IgD-negative memory B cell (primary cell): ENCODE measurements around the gene CRYZL1. TPM values are rescaled to one million over a fixed set of nuclear protein-coding genes. Genes with fewer than 3 reads are reported as not detected.
A peak's percentile ranks its signal among the peaks of the same experiment; 100 is the strongest.

Experiments used
- H3K27ac Mint-ChIP-seq, 3 donors: one replicate each; pipeline ENCODE4 v1.8.0; 2020 to 2022; ENCODE audit warnings: mild to moderate bottlenecking in 3 of 3, mixed read lengths in 3 of 3, moderate library complexity in 1 of 3
- H3K27me3 Mint-ChIP-seq: one replicate; pipeline ENCODE4 v1.8.0; 2021; ENCODE audit warnings: mixed read lengths
- H3K36me3 Mint-ChIP-seq: one replicate; pipeline ENCODE4 v1.8.0; 2020; ENCODE audit warnings: mild to moderate bottlenecking, mixed read lengths
- H3K4me1 Mint-ChIP-seq, 3 donors: one replicate each; pipeline ENCODE4 v1.8.0; 2020 to 2022; ENCODE audit warnings: mixed read lengths in 3 of 3, mild to moderate bottlenecking in 1 of 3
- H3K4me3 Mint-ChIP-seq, 4 donors: one replicate each; pipeline ENCODE4 v1.8.0; 2020 to 2022; ENCODE audit warnings: mild to moderate bottlenecking in 4 of 4, mixed read lengths in 4 of 4, moderate library complexity in 3 of 4
- H3K9me3 Mint-ChIP-seq, 3 donors: one replicate each; pipeline ENCODE4 v1.8.0; 2020 to 2021; ENCODE audit warnings: mixed read lengths in 3 of 3, mild to moderate bottlenecking in 1 of 3
- polyA plus RNA-seq: library from polyadenylated mRNA; unstranded; fragments of 300-500 nt; fragmentation: Illumina TruSeq; gene quantifications from one replicate; pipeline ENCODE4 v1.2.3, GENCODE V29; 2021

CRYZL1 gene
- polyA plus RNA-seq, 1 donor from 2014 or later, result 30.2 TPM

DNA sequence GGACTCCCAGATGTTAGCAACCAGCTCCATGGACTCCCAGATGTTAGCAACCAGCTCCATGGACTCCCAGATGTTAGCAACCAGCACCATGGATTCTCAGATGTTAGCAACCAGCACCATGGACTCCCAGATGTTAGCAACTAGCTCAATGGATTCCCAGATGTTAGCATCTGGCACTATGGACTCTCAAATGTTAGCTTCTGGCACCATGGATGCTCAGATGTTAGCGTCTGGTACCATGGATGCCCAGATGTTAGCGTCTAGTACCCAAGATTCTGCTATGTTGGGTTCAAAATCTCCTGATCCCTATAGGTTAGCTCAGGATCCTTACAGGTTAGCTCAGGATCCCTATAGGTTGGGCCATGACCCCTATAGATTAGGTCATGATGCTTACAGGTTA, 89.9 kb downstream of the CRYZL1 start:
- Mint-ChIP-seq H3K36me3 (peaks cover 14% of the 10 kb centered on the region), H3K4me3 (no peak overlapping the region), H3K27me3 (no peaks in the 10 kb centered on the region), H3K9me3 (peaks cover 0 to 2% (median 0%) of the 10 kb centered on the region in 3 donors), H3K27ac (peak overlapping the region in 1 of 3 donors; percentile 34), H3K4me1 (peaks cover 10 to 20% (median 11%) of the 10 kb centered on the region in 3 donors)

DNA sequence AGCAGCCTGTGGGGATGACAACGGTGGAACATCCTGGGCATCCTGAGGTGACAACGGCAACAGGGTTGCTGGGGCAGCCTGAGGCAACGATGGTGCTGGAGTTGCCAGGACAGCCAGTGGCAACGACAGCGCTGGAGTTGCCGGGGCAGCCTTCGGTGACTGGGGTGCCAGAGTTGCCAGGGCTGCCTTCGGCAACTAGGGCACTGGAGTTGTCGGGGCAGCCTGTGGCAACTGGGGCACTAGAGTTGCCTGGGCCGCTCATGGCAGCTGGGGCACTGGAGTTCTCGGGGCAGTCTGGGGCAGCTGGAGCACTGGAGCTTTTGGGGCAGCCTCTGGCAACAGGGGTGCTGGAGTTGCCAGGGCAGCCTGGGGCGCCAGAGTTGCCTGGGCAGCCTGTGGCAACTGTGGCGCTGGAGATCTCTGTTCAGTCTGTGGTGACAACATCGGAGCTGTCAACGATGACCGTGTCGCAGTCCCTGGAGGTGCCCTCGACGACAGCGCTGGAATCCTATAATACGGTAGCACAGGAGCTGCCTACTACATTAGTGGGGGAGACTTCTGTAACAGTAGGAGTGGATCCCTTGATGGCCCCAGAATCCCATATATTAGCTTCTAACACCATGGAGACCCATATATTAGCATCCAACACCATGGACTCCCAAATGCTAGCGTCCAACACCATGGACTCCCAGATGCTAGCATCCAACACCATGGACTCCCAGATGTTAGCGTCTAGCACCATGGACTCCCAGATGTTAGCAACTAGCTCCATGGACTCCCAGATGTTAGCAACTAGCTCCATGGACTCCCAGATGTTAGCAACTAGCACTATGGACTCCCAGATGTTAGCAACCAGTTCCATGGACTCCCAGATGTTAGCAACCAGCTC, 90.5 kb downstream of the CRYZL1 start:
- Mint-ChIP-seq H3K4me1 (peaks cover 8 to 17% (median 10%) of the 10 kb centered on the region in 3 donors), H3K27me3 (no peaks in the 10 kb centered on the region), H3K4me3 (no peak overlapping the region), H3K9me3 (peaks cover 0 to under 1% (median 0%) of the 10 kb centered on the region in 3 donors), H3K36me3 (peaks cover 13% of the 10 kb centered on the region), H3K27ac (no peak overlapping the region)

- H3K4me3 Mint-ChIP-seq, result no peak overlapping the region
- peaks cover 13% of the 10 kb centered on the region for H3K36me3 Mint-ChIP-seq
- no peaks in the 10 kb centered on the region for H3K9me3 Mint-ChIP-seq
- H3K27me3 Mint-ChIP-seq, result no peaks in the 10 kb centered on the region
- H3K4me1 Mint-ChIP-seq, result peaks cover 8 to 19% (median 13%) of the 10 kb centered on the region in 3 donors
- H3K27ac Mint-ChIP-seq, result no peak overlapping the region
Measured at GRCh38 chr21:33549848-33550771, 91.4 kb downstream of the CRYZL1 start.

GRCh38 chr21:33546086-33546485, 95.5 kb downstream of the CRYZL1 start:
- peak overlapping the region in 1 of 3 donors; percentile 34 for H3K27ac Mint-ChIP-seq

GRCh38 chr21:33544451-33545195, 96.9 kb downstream of the CRYZL1 start:
- no peaks in the 10 kb centered on the region for H3K9me3 Mint-ChIP-seq

More at GRCh38 chr21:33546086-33546485, 95.5 kb downstream of the CRYZL1 start:
- Mint-ChIP-seq H3K4me1 (peaks cover 14 to 28% (median 19%) of the 10 kb centered on the region in 3 donors), H3K36me3 (peaks cover under 1% of the 10 kb centered on the region), H3K4me3 (peak overlapping the region in 3 of 4 donors; percentile 30 to 68 (median 66)), H3K27me3 (no peaks in the 10 kb centered on the region), H3K9me3 (no peaks in the 10 kb centered on the region)

GRCh38 chr21:33543505-33544129, 97.9 kb downstream of the CRYZL1 start:
- Mint-ChIP-seq H3K4me1 (peaks cover 20 to 37% (median 26%) of the 10 kb centered on the region in 3 donors), H3K9me3 (no peaks in the 10 kb centered on the region), H3K27me3 (no peaks in the 10 kb centered on the region), H3K4me3 (peak overlapping the region; percentile 96 to 100 (median 98)), H3K36me3 (no peaks in the 10 kb centered on the region), H3K27ac (peak overlapping the region; percentile 98 to 100 (median 99))

More at GRCh38 chr21:33544451-33545195, 96.9 kb downstream of the CRYZL1 start:
- H3K27ac Mint-ChIP-seq, result peak overlapping the region in 2 of 3 donors; percentile 63 to 98
- peak overlapping the region; percentile 96 to 100 (median 98) for H3K4me3 Mint-ChIP-seq
- no peaks in the 10 kb centered on the region for H3K27me3 Mint-ChIP-seq
- H3K36me3 Mint-ChIP-seq, result no peaks in the 10 kb centered on the region
- H3K4me1 Mint-ChIP-seq, result peaks cover 20 to 39% (median 26%) of the 10 kb centered on the region in 3 donors

GRCh38 chr21:33542640-33543504, 98.7 kb downstream of the CRYZL1 start, which contains the start of gene SON:
TSS of gene SON (plus strand) at chr21:33543038. CDS start at chr21:33543093, 55 bp downstream.
- Mint-ChIP-seq H3K9me3 (no peaks in the 10 kb centered on the region), H3K4me3 (peak within 1 kb of the TSS; percentile 96 to 100 (median 98)), H3K36me3 (peaks cover under 1% of the 10 kb centered on the region), H3K27me3 (no peaks in the 10 kb centered on the region), H3K27ac (peak within 1 kb of the TSS; percentile 98 to 100 (median 99)), H3K4me1 (peaks cover 20 to 34% (median 26%) of the 10 kb centered on the region in 3 donors)

DNA sequence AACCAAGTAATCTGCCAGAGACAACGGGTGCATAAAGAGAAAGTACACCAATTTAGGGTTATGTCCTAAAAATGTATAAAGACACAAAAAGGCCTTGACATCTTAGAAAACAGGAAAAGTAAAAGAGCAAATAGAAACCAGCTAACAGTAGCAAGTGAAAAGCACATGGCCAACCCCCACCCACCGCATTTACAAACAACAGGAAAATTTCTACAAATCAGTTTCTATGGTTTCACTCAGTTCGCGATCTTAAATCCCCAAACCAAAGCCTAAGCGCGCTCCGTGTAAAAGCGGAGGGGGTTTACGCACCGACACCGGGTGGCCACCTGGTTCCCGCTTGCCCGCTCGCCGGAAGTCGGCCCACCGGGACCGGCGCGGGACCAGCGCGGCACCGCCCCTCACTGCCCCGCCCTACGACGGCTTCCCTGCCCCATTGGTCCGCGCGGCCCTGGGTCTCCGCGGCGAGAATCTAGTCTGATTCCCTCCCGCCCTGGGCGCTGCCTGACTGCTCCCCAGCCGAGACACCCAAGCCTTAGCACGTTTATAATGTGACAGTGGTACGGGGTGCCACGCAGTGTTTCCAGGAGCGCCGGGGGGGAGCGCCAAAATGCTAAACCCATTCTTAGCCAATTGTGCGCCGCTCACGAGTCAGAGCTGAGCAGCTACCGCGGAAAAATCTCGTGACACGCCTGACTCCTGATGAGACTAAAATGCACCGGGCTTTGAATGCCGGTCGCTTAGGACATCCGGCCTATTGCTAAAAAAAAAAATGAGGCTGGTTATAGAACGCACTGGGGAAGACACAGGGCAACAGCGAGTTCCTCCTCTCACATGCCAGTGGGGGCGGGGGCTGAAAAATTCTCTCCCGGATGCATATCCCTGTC, 99.5 kb downstream of the CRYZL1 start, which contains the start of gene GART:
Gene GART (minus strand): TSS at position 362 of the 884 bp plus-strand sequence. CDS start 2,802 bp downstream, outside the sequence.
- H3K27ac Mint-ChIP-seq, result peak within 1 kb of the TSS; percentile 98 to 100 (median 99)
- no peaks in the 10 kb centered on the region for H3K27me3 Mint-ChIP-seq
- H3K9me3 Mint-ChIP-seq, result no peaks in the 10 kb centered on the region
- peaks cover 24 to 37% (median 33%) of the 10 kb centered on the region in 3 donors for H3K4me1 Mint-ChIP-seq
- peaks cover 8% of the 10 kb centered on the region for H3K36me3 Mint-ChIP-seq
- peak within 1 kb of the TSS; percentile 96 to 100 (median 98) for H3K4me3 Mint-ChIP-seq

- H3K27me3 Mint-ChIP-seq, result no peaks in the 10 kb centered on the region
- peaks cover 10% of the 10 kb centered on the region for H3K36me3 Mint-ChIP-seq
- peak overlapping the region; percentile 98 to 100 (median 99) for H3K27ac Mint-ChIP-seq
- peak overlapping the region; percentile 96 to 100 (median 98) for H3K4me3 Mint-ChIP-seq
- H3K9me3 Mint-ChIP-seq, result no peaks in the 10 kb centered on the region
- H3K4me1 Mint-ChIP-seq, result peaks cover 26 to 37% (median 33%) of the 10 kb centered on the region in 3 donors
Measured at GRCh38 chr21:33541105-33541711, 100.3 kb downstream of the CRYZL1 start.

DNA sequence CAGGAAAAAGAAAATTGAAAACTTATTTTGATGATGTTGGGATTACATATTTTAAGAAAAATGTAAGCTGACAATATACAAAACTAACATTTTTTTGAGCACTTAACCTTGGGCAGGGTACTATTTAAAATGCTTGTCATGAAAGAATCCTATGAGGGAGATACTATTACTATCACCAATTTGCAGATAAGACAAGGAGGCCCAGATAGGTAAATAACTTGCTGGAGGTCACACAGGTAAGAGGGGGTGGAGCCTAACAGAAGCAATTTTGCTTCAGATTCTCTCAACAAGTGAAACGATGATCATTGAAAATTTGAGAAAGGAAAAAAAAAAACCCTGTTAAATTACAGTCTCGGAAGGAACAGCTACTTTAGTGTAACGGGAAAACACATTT, 100.8 kb downstream of the CRYZL1 start:
- peak overlapping the region; percentile 90 to 99 (median 98) for H3K27ac Mint-ChIP-seq
- peaks cover 10% of the 10 kb centered on the region for H3K36me3 Mint-ChIP-seq
- H3K27me3 Mint-ChIP-seq, result no peaks in the 10 kb centered on the region
- H3K4me3 Mint-ChIP-seq, result peak overlapping the region; percentile 92 to 100 (median 97)
- H3K9me3 Mint-ChIP-seq, result no peaks in the 10 kb centered on the region
- H3K4me1 Mint-ChIP-seq, result peaks cover 23 to 33% (median 28%) of the 10 kb centered on the region in 3 donors

GRCh38 chr21:33539616-33540015, 101.9 kb downstream of the CRYZL1 start:
- Mint-ChIP-seq H3K4me1 (peaks cover 18 to 27% (median 25%) of the 10 kb centered on the region in 3 donors), H3K36me3 (peaks cover 10% of the 10 kb centered on the region), H3K4me3 (no peak overlapping the region), H3K27ac (no peak overlapping the region), H3K9me3 (no peaks in the 10 kb centered on the region), H3K27me3 (no peaks in the 10 kb centered on the region)
